HG02884 (cell line): ENCODE measurements around the gene ZNF469.

Experiments
- ATAC-seq: cut with Tn5 transposase; IDR thresholded peaks from one replicate; pipeline ENCODE4 v1.9.1; 2021; ENCODE audit warnings: mild to moderate bottlenecking, moderate library complexity; ENCODE audit not compliant: unreplicated experiment

ZNF469 gene

GRCh38 chr16:88375996-88376834 is 6.5 kb upstream of the ZNF469 start:
- ATAC-seq = no peak

- no peak for ATAC-seq
Observed at GRCh38 chr16:88376835-88377726, 5.7 kb upstream of the ZNF469 start.

GRCh38 chr16:88377961-88378360 is 4.8 kb upstream of the ZNF469 start:
- ATAC-seq = no peak

GRCh38 chr16:88378401-88378800 is 4.4 kb upstream of the ZNF469 start:
- no peak for ATAC-seq

- no peak for ATAC-seq
Observed at GRCh38 chr16:88378836-88379693, 3.7 kb upstream of the ZNF469 start.

- no peak for ATAC-seq
Observed at GRCh38 chr16:88379694-88380040, 3.1 kb upstream of the ZNF469 start.

- no peak for ATAC-seq
Observed at GRCh38 chr16:88380099-88380498, 2.7 kb upstream of the ZNF469 start.

GRCh38 chr16:88380619-88381018 is 2.1 kb upstream of the ZNF469 start:
- no peak for ATAC-seq

GRCh38 chr16:88381820-88382451 is 823 bp upstream of the ZNF469 start:
- ATAC-seq = no peak

- no peak for ATAC-seq
Observed at GRCh38 chr16:88383401-88384221, 852 bp downstream of the ZNF469 start.

- no peak for ATAC-seq
Observed at GRCh38 chr16:88384222-88385111, 1.7 kb downstream of the ZNF469 start.

GRCh38 chr16:88385112-88385594 is 2.4 kb downstream of the ZNF469 start:
- ATAC-seq = no peak

- no peak for ATAC-seq
Observed at GRCh38 chr16:88385831-88386815, 3.4 kb downstream of the ZNF469 start.

- ATAC-seq = no peak
Observed at GRCh38 chr16:88387180-88387765, 4.5 kb downstream of the ZNF469 start.

GRCh38 chr16:88387941-88388627 is 5.3 kb downstream of the ZNF469 start:
- ATAC-seq = no peak

- no peak for ATAC-seq
Observed at GRCh38 chr16:88389191-88389590, 6.4 kb downstream of the ZNF469 start.
